GM12878 (cell line): ENCODE results near the gene CDC42EP3. TPM values are rescaled to one million over a fixed set of nuclear protein-coding genes. Genes with fewer than 3 reads are reported as not detected.

Source experiments
- ASH2L ChIP-seq: fragments of 300-600, 200-600 bp; sonication (generic); IDR thresholded peaks from 2 replicates; pipeline ENCODE4 v1.6.1; 2017; ENCODE audit warnings: low read depth, mild to moderate bottlenecking, borderline replicate concordance
- ATF7 ChIP-seq: fragments of 450-650 bp; IDR thresholded peaks from 2 replicates; pipeline ENCODE4 v1.6.1; 2016; ENCODE audit warnings: low read depth, mild to moderate bottlenecking
- CHD1 ChIP-seq: IDR thresholded peaks from 2 replicates; pipeline ENCODE4 v1.6.1; 2012; ENCODE audit warnings: low read depth, low read length, improper control_type of control experiment
- JUND ChIP-seq: IDR thresholded peaks from 2 replicates; pipeline ENCODE4 v1.6.1; 2012; ENCODE audit warnings: low read depth, mild to moderate bottlenecking, low read length, improper control_type of control experiment, moderate library complexity
- KAT2A ChIP-seq: conservative IDR thresholded peaks from 2 replicates; pipeline ENCODE4 v1.6.1; 2011; ENCODE audit warnings: low read depth, low read length; ENCODE audit not compliant: control insufficient read depth
- KLF5 ChIP-seq: fragments of 450-650 bp; IDR thresholded peaks from 2 replicates; pipeline ENCODE4 v1.6.1; 2014; ENCODE audit warnings: mild to moderate bottlenecking; ENCODE audit not compliant: partially characterized antibody
- REST ChIP-seq: IDR thresholded peaks from 2 replicates; pipeline ENCODE4 v1.6.1; 2012; ENCODE audit warnings: mild to moderate bottlenecking, low read depth, low read length
- TCF7 ChIP-seq: IDR thresholded peaks from 2 replicates; pipeline ENCODE4 v1.6.1; 2014; ENCODE audit warnings: antibody characterized with exemption, borderline replicate concordance
- polyA plus RNA-seq, 11 experiments: library from polyadenylated mRNA; depleted of rRNA in 4 of 11; unstranded in 6 of 11; stranded (reverse) in 5 of 11; fragments of >200 nt; fragmentation: Nextera tagmentation in 4 of 11; fragmentation: Illumina TruSeq in 1 of 11; extraction: Ambion mirVana in 4 of 11; extraction: Trizol in 1 of 11; gene quantifications; 1 replicate in 1 of 11; 2 replicates in 10 of 11; pipeline versions ENCODE4 v1.2.1 to v1.2.3, GENCODE V29; 2011 to 2016; ENCODE audit warnings: inconsistent platforms in 2 of 11, missing spikeins in 2 of 11, low read depth in 1 of 11
- total RNA-seq, 4 experiments: library from RNA; depleted of rRNA in 3 of 4; stranded (reverse); fragments of >200 nt in 3 of 4; fragmentation: Illumina TruSeq in 1 of 4; extraction: Trizol in 1 of 4; gene quantifications; 2 replicates each; pipeline versions ENCODE4 v1.2.1 to v1.2.3, GENCODE V29; 2013 to 2021
- TF ChIP-seq, protein P1 (sequence below): IDR thresholded peaks from 2 replicates; pipeline ENCODE4 v1.6.1; 2011; ENCODE audit warnings: low read depth, low read length, improper control_type of control experiment, borderline replicate concordance
- TF ChIP-seq, protein P2 (sequence below): fragments of 450-650 bp; IDR thresholded peaks from 2 replicates; pipeline ENCODE4 v1.6.1; 2016; ENCODE audit warnings: mild to moderate bottlenecking
- TF ChIP-seq, protein P3 (sequence below): fragments of 450-650 bp; IDR thresholded peaks from 2 replicates; pipeline ENCODE4 v1.6.1; 2017; ENCODE audit warnings: antibody characterized with exemption, mild to moderate bottlenecking, moderate library complexity
- TF ChIP-seq, protein P4 (sequence below): fragments of 450-650 bp; IDR thresholded peaks from 2 replicates; pipeline ENCODE4 v1.6.1; 2017; ENCODE audit warnings: mild to moderate bottlenecking, low read depth, inconsistent platforms; ENCODE audit not compliant: poor library complexity, severe bottlenecking
- TF ChIP-seq, protein P5 (sequence below): fragments of 450-650 bp; IDR thresholded peaks from 2 replicates; pipeline ENCODE4 v1.6.1; 2017; ENCODE audit warnings: borderline replicate concordance

The CDC42EP3 gene
- total and polyA plus RNA-seq, 10 of the 15 experiments (the other 5 are each of a cell fraction or from before 2014, with no cell fraction given): 11.8 to 86.9 (median 52.9) TPM

GRCh38 chr2:37635504-37636380, 35.7 kb downstream of the CDC42EP3 start (continued):
- no peak for TF ChIP-seq KAT2A
- TF ChIP-seq, protein P1, sequence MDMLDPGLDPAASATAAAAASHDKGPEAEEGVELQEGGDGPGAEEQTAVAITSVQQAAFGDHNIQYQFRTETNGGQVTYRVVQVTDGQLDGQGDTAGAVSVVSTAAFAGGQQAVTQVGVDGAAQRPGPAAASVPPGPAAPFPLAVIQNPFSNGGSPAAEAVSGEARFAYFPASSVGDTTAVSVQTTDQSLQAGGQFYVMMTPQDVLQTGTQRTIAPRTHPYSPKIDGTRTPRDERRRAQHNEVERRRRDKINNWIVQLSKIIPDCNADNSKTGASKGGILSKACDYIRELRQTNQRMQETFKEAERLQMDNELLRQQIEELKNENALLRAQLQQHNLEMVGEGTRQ: peak; percentile 40; the same call in 1 of the 2 replicates
- no peak for TF ChIP-seq ASH2L
- TF ChIP-seq CHD1: no peak
- TF ChIP-seq, protein P2, sequence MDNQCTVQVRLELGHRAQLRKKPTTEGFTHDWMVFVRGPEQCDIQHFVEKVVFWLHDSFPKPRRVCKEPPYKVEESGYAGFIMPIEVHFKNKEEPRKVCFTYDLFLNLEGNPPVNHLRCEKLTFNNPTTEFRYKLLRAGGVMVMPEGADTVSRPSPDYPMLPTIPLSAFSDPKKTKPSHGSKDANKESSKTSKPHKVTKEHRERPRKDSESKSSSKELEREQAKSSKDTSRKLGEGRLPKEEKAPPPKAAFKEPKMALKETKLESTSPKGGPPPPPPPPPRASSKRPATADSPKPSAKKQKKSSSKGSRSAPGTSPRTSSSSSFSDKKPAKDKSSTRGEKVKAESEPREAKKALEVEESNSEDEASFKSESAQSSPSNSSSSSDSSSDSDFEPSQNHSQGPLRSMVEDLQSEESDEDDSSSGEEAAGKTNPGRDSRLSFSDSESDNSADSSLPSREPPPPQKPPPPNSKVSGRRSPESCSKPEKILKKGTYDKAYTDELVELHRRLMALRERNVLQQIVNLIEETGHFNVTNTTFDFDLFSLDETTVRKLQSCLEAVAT: no peak
- TF ChIP-seq, protein P3, sequence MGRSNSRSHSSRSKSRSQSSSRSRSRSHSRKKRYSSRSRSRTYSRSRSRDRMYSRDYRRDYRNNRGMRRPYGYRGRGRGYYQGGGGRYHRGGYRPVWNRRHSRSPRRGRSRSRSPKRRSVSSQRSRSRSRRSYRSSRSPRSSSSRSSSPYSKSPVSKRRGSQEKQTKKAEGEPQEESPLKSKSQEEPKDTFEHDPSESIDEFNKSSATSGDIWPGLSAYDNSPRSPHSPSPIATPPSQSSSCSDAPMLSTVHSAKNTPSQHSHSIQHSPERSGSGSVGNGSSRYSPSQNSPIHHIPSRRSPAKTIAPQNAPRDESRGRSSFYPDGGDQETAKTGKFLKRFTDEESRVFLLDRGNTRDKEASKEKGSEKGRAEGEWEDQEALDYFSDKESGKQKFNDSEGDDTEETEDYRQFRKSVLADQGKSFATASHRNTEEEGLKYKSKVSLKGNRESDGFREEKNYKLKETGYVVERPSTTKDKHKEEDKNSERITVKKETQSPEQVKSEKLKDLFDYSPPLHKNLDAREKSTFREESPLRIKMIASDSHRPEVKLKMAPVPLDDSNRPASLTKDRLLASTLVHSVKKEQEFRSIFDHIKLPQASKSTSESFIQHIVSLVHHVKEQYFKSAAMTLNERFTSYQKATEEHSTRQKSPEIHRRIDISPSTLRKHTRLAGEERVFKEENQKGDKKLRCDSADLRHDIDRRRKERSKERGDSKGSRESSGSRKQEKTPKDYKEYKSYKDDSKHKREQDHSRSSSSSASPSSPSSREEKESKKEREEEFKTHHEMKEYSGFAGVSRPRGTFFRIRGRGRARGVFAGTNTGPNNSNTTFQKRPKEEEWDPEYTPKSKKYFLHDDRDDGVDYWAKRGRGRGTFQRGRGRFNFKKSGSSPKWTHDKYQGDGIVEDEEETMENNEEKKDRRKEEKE: no peak
- no peak for TF ChIP-seq JUND
- TF ChIP-seq, protein P4, sequence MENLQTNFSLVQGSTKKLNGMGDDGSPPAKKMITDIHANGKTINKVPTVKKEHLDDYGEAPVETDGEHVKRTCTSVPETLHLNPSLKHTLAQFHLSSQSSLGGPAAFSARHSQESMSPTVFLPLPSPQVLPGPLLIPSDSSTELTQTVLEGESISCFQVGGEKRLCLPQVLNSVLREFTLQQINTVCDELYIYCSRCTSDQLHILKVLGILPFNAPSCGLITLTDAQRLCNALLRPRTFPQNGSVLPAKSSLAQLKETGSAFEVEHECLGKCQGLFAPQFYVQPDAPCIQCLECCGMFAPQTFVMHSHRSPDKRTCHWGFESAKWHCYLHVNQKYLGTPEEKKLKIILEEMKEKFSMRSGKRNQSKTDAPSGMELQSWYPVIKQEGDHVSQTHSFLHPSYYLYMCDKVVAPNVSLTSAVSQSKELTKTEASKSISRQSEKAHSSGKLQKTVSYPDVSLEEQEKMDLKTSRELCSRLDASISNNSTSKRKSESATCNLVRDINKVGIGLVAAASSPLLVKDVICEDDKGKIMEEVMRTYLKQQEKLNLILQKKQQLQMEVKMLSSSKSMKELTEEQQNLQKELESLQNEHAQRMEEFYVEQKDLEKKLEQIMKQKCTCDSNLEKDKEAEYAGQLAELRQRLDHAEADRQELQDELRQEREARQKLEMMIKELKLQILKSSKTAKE: peak; percentile 84
- TF ChIP-seq, protein P5, sequence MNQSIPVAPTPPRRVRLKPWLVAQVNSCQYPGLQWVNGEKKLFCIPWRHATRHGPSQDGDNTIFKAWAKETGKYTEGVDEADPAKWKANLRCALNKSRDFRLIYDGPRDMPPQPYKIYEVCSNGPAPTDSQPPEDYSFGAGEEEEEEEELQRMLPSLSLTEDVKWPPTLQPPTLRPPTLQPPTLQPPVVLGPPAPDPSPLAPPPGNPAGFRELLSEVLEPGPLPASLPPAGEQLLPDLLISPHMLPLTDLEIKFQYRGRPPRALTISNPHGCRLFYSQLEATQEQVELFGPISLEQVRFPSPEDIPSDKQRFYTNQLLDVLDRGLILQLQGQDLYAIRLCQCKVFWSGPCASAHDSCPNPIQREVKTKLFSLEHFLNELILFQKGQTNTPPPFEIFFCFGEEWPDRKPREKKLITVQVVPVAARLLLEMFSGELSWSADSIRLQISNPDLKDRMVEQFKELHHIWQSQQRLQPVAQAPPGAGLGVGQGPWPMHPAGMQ: no peak
- no peak for TF ChIP-seq REST
- TF ChIP-seq ATF7: peak; percentile 87
- TF ChIP-seq TCF7: 0 out of 2 replicates have a peak, but pooled peaks have one; percentile 38
- TF ChIP-seq KLF5: no peak
